GM06990 (cell line): Measurements from ENCODE around the gene MYBPH.

Source experiments
- DNase-seq: peaks from one replicate; pipeline ENCODE4 v3.0.0-alpha.2; 2011; ENCODE audit not compliant: insufficient read length; ENCODE audit errors: extremely low read depth
- H3K27me3 ChIP-seq: replicated peaks from 2 replicates; pipeline ENCODE4 v1.6.0; 2011; ENCODE audit warnings: low read length; ENCODE audit not compliant: control insufficient read depth, insufficient read depth
- H3K36me3 ChIP-seq: 2 replicates; pipeline ENCODE4 v1.5.1; 2011; ENCODE audit warnings: low read length; ENCODE audit not compliant: control insufficient read depth, insufficient read depth
- H3K4me3 ChIP-seq: replicated peaks from 2 replicates; pipeline ENCODE4 v1.5.1; 2011; ENCODE audit warnings: low read depth, mild to moderate bottlenecking, control low read depth, low read length
- CTCF ChIP-seq: IDR thresholded peaks from 2 replicates; pipeline ENCODE4 v1.5.1; 2011; ENCODE audit warnings: low read length, control low read depth, mild to moderate bottlenecking, inconsistent platforms; ENCODE audit not compliant: insufficient read depth, poor library complexity, severe bottlenecking

Gene MYBPH

GRCh38 chr1:203122159-203122558 is 53.5 kb downstream of the MYBPH start:
- Histone ChIP-seq H3K4me3 (no peak overlapping the region), H3K27me3 (peaks cover 6% of the 10 kb centered on the region), H3K36me3 (no peaks in the 10 kb centered on the region)
- TF ChIP-seq CTCF: no peak
- no peak for DNase-seq

DNA sequence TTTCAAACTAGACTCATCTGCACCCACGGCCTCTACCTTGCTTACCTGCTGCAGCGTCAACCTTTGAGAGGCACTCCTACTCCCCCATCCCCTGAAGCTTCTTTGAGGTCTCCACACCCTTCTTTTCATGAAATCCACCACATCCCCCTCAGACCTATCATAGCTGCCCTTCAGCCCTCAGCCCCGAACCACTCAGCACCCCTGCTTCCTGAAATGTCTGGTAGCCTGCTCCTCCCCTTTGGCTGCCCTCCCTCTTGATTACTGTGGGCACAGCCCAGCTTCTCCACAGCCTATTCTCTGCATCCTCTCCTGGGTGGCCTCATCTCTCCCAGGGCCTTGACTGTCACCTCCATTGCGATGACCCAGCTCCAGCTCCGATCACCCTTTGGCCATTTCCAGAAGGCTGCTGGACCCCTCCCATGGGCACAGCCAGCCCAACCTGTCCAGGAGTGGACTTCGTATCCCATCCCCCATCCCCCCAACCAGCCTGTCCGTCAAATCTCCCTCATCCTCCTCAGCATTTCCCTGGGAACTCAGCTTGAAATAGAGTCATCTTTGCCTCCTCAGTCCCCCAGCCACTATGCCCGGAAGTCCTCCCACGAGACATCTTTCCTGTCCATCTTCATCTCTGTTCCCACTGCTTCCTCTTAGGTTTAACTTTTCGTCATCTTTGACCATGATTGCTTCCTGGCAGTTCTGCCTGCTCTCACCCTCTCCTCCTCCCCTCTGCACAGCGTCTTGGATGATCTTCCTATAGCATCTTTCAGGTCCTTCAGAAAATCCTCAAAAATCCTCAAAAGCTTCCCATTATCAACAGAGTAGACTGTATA is 54.2 kb downstream of the MYBPH start:
- DNase-seq: no peak
- no peak for TF ChIP-seq CTCF
- no peaks in the 10 kb centered on the region for H3K36me3 ChIP-seq
- H3K4me3 ChIP-seq: no peak overlapping the region
- H3K27me3 ChIP-seq: peaks cover 6% of the 10 kb centered on the region

GRCh38 chr1:203120325-203121153 is 55.1 kb downstream of the MYBPH start:
- Histone ChIP-seq H3K27me3 (peaks cover 4% of the 10 kb centered on the region), H3K4me3 (no peak overlapping the region), H3K36me3 (no peaks in the 10 kb centered on the region)
- DNase-seq: no peak
- TF ChIP-seq CTCF: no peak
